HG02973 (cell line): ENCODE measurements around the gene NDUFS2.
A peak's percentile ranks its signal among the peaks of the same experiment; 100 is the strongest.

Experiments
- ATAC-seq: cut with Tn5 transposase; IDR thresholded peaks from one replicate; pipeline ENCODE4 v1.9.1; 2021; ENCODE audit warnings: moderate library complexity; ENCODE audit not compliant: unreplicated experiment

Gene NDUFS2

GRCh38 chr1:161193561-161194235 is 8.5 kb upstream of the NDUFS2 start:
- no peak for ATAC-seq

DNA sequence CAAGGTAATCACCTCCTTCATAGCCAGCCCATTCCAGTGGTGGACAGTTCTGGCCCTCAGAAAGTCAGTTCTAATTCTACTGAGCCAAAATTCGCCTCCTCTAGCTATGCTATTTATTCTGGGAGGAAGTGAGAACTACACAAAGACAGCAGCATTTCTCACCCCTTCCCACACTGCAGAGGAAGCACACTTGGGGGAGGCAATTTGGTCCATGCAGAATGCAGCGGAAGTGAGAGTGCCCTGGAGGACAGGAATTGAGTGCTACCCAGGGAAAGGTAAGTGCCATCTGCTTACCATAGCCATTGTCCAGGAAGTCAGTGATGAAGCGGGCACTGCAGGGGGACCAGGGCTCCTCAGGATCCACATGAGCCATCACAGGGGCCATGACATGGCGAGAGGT is 7.0 kb upstream of the NDUFS2 start:
- no peak for ATAC-seq

DNA sequence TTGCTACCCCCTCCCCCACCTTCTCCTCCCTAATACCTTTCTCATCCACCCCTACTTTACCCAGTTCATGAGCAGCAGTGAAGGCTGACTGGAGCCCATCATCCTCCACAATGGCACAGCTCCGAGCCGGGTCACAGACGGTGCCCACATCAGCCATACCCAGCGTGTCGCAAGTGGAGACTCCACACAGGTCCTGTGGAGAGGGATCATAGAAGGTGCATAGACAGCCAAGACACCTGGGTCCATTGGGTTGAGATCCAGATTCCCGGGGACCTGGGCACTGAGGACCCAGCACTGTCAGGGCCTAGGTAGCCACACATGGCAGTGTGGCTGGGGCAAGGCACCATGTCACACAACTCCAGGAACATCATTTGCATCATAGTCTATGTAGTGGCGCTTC is 6.1 kb upstream of the NDUFS2 start:
- no peak for ATAC-seq

GRCh38 chr1:161196521-161197451 is 5.4 kb upstream of the NDUFS2 start:
- ATAC-seq: no peak

GRCh38 chr1:161197560-161198193 is 4.5 kb upstream of the NDUFS2 start:
- ATAC-seq: no peak

GRCh38 chr1:161198194-161198896 is 3.8 kb upstream of the NDUFS2 start:
- ATAC-seq: no peak

DNA sequence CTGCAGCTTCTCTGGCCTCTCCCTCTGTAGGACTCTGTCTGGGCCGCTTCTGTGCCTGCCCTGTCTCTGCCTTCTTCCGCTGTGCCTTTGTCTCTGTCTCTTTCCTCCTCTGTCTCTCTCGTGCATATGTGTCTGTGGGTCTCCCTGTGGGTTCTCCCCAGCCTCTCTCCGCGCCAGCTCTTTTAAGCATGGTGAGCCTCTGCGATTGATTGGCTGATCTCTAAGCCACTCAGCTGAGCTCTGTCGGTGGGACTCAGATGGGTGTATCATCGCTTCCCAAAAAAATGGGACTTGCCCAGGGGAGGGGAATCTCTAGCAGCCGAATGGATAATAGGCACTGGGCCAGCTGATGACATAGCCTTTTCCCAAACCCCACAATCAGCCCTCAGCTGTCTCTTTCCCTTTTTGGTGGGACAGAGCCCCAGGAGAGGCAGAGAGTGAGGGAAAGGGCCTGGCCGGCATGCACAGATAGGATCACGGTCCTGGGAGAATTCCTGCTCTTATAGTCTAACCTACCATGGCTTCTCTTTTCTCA is 3.2 kb upstream of the NDUFS2 start, which contains the start of gene ADAMTS4:
Gene ADAMTS4 (minus strand): TSS at position 158 of the 535 bp plus-strand sequence. CDS start 427 bp downstream, outside the sequence.
- no peak for ATAC-seq

DNA sequence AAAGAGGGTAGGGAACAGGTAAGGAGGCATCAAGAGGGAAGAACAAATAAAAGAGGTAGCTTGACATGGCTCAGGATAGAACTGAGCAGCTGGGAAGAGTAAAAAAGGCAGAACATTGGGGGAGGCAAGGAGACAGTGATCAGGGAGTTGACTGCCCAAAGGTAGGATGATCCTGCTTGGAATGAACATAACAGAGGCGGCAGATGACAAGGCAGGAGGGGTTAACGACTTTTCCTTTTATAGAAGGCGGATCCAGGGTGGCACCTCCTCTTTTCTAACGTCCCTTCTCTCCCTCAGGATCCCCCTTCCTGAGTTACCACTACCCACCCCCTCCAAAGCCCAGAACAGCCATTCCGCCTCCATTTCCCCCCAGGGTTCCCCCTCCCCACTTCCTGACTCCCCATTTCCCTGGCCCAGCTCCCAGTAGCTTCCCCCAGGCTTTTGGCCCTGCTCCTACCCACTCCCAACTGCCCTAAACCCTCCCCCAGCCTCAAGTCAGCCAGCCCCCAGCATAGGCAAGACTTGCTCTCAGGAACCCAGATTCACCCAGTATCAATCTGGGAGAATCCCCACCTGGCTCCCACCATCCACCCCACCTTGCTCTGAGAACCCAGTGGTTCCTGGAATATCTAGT is 2.5 kb upstream of the NDUFS2 start:
- ATAC-seq: no peak

DNA sequence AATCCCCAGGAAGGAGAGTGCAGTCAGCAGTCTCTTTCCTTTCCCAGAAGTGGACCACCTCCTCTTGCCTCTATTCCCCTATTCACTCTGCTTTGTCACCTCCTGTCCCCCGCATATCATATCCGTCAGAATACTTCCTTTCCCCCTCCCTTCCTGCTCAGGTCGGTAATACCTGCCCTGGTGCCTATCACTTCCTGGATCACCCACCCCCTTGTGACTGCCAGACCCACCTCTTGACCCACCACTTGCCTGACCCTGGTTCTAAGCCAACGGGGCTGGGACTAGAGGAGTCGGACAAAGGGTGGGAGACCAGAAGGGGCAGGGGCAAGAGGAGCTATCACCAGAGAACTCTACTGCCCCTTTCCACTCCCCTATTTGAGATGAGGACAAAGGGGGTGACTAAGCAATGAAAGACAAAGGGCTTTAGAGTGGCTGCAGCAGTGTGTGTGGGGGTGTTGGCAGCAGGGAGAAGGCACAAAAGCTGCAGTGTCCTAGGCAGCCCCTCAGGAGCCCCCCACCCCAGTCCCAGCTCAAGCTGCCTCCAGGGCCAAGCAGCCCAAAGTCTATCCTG is 1.7 kb upstream of the NDUFS2 start:
- ATAC-seq: no peak

DNA sequence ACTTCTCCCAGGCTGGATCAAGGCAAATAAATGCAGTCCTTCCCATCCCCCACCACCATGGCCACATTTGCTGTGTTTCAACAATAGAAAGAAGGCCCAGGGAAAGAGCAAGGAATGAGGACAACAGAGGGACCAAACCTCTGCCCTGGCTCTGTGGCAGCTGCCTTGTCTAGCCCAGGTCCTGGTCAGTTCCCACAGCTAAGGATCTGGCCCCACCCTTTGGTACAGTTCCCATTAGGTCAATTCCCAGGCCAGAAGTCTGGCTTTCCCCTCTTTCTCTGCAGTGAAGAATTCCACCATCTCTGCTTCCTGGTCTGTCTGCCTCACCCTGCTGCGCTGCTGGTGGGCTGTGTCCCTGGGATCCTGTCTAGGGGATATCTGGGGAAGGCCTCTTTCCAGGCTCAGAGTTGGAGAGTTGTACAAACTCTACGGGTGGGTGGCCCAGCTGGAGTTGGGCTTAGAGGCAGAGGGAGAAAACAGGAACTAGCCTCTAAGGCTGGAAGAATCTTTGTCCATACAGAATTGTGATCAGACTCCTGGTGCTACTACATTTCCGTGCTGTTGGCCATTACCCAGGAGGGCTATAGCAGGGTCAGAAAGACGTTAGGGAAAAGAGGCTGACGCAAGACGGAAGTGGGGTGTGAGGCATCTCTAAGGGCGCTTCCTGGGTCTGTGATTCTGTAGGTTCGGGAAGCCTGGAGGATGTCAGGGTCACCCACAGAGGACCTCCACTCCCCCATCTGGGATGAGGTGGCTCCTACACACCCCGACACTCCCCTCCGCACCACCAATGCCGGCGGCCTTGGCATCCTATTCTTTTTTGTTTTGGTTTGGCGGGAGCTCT is 953 bp upstream of the NDUFS2 start:
- no peak for ATAC-seq

GRCh38 chr1:161206411-161207140 is 4.4 kb downstream of the NDUFS2 start:
- no peak for ATAC-seq

GRCh38 chr1:161207173-161207572 is 5.0 kb downstream of the NDUFS2 start:
- ATAC-seq: no peak

DNA sequence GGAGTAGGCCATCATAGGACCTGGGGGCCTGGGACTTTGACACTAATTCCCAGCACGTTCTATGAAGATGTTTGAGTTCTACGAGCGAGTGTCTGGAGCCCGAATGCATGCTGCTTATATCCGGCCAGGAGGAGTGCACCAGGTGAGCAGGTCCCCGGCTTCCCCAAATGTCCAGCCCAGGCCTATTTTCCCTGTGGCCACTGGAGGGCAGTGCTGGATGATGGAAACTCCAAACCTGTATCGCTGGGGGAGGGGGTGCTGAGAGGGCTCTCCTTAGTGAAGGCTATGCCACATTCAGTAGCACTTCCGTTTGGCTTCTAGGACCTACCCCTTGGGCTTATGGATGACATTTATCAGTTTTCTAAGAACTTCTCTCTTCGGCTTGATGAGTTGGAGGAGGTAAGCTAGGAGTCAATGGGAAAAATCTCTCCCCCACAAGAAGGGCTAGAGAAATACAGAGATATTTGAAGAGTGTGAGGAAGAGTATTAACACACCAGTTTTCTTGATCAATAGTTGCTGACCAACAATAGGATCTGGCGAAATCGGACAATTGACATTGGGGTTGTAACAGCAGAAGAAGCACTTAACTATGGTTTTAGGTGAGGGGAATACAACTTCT is 7.7 kb downstream of the NDUFS2 start:
- ATAC-seq: peak; percentile 74

- ATAC-seq: no peak
These were observed 12.2 kb downstream of the NDUFS2 start for GRCh38 chr1:161214369-161214768.

GRCh38 chr1:161215076-161215475 is 12.9 kb downstream of the NDUFS2 start, which contains the start of gene FCER1G:
Gene FCER1G, plus strand, starts transcription at chr1:161215295. Its CDS starts 27 bp downstream, at chr1:161215322.
- no peak for ATAC-seq

GRCh38 chr1:161216945-161217712 is 15.0 kb downstream of the NDUFS2 start:
- peak; percentile 60 for ATAC-seq

- no peak for ATAC-seq
These were observed 15.7 kb downstream of the NDUFS2 start for GRCh38 chr1:161217831-161218230.
